Measurements from ENCODE around the gene SH3BP5.

Gene SH3BP5

DNA sequence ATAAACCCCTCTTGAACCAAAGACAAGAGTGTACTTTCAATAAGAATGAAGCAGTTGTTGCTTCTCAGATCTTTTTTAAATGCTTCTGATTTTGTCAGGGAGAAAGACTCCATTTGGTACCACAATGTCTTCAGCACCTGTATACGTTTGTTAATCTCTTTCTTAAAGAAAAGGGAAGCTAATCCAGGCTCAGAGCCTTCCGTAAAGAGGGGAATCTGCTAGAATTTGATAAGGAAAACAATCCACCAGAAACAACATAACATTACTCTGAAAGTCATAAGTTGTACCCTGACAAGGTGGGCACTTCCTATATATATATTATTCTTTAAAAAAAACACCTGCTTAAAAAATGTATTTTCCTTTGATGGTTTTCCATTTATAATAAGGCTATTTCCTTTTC is 19.8 kb downstream of the SH3BP5 start:
- no peak for TF ChIP-seq USF1 (IDR thresholded peaks at IDR 0.05)
- TF ChIP-seq RAD21 (IDR thresholded peaks at IDR 0.05; ENCODE audit: low read depth), result no peak
- no peak for TF ChIP-seq NFIC (IDR thresholded peaks at IDR 0.05)
- TF ChIP-seq ZBTB7A (IDR thresholded peaks at IDR 0.05; ENCODE audit: low read depth), result no peak
- no peak for TF ChIP-seq YY1 (IDR thresholded peaks at IDR 0.05; ENCODE audit: low read depth)
- no peak for TF ChIP-seq TCF12 (IDR thresholded peaks at IDR 0.05; ENCODE audit: low read depth)
- TF ChIP-seq EGR1 (IDR thresholded peaks at IDR 0.05), result no peak
- TF ChIP-seq FOXM1 (IDR thresholded peaks at IDR 0.05; ENCODE audit: borderline replicate concordance, low read depth), result no peak
- TF ChIP-seq, protein P1, sequence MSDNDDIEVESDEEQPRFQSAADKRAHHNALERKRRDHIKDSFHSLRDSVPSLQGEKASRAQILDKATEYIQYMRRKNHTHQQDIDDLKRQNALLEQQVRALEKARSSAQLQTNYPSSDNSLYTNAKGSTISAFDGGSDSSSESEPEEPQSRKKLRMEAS (IDR thresholded peaks at IDR 0.05), result no peak

- TF ChIP-seq RAD21 (IDR thresholded peaks at IDR 0.05; ENCODE audit: low read depth) (no peak), CEBPB (IDR thresholded peaks at IDR 0.05) (no peak), EGR1 (IDR thresholded peaks at IDR 0.05) (no peak), YY1 (IDR thresholded peaks at IDR 0.05; ENCODE audit: low read depth) (no peak), CREB1 (IDR thresholded peaks at IDR 0.05; ENCODE audit: low read depth) (no peak), ZBTB7A (IDR thresholded peaks at IDR 0.05; ENCODE audit: low read depth) (no peak), NFIC (IDR thresholded peaks at IDR 0.05) (no peak), TEAD4 (IDR thresholded peaks at IDR 0.05) (no peak), EP300 (IDR thresholded peaks at IDR 0.05; ENCODE audit: borderline replicate concordance) (no peak), USF1 (IDR thresholded peaks at IDR 0.05) (no peak), TAF1 (IDR thresholded peaks at IDR 0.05; ENCODE audit: low read depth) (no peak), TCF12 (IDR thresholded peaks at IDR 0.05; ENCODE audit: low read depth) (no peak), FOXM1 (IDR thresholded peaks at IDR 0.05; ENCODE audit: borderline replicate concordance, low read depth) (no peak)
- TF ChIP-seq, protein P1 (IDR thresholded peaks at IDR 0.05), result no peak; the same call in 1 of the 2 replicates
- TF ChIP-seq, protein P2, sequence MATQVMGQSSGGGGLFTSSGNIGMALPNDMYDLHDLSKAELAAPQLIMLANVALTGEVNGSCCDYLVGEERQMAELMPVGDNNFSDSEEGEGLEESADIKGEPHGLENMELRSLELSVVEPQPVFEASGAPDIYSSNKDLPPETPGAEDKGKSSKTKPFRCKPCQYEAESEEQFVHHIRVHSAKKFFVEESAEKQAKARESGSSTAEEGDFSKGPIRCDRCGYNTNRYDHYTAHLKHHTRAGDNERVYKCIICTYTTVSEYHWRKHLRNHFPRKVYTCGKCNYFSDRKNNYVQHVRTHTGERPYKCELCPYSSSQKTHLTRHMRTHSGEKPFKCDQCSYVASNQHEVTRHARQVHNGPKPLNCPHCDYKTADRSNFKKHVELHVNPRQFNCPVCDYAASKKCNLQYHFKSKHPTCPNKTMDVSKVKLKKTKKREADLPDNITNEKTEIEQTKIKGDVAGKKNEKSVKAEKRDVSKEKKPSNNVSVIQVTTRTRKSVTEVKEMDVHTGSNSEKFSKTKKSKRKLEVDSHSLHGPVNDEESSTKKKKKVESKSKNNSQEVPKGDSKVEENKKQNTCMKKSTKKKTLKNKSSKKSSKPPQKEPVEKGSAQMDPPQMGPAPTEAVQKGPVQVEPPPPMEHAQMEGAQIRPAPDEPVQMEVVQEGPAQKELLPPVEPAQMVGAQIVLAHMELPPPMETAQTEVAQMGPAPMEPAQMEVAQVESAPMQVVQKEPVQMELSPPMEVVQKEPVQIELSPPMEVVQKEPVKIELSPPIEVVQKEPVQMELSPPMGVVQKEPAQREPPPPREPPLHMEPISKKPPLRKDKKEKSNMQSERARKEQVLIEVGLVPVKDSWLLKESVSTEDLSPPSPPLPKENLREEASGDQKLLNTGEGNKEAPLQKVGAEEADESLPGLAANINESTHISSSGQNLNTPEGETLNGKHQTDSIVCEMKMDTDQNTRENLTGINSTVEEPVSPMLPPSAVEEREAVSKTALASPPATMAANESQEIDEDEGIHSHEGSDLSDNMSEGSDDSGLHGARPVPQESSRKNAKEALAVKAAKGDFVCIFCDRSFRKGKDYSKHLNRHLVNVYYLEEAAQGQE (IDR thresholded peaks at IDR 0.05; ENCODE audit: low read depth), result no peak
Measured at GRCh38 chr3:15310491-15311370, 21.7 kb downstream of the SH3BP5 start.

- TF ChIP-seq, protein P1 (IDR thresholded peaks at IDR 0.05), result no peak
- TF ChIP-seq NFIC (IDR thresholded peaks at IDR 0.05), result no peak
Measured at GRCh38 chr3:15309662-15310335, 22.6 kb downstream of the SH3BP5 start.

DNA sequence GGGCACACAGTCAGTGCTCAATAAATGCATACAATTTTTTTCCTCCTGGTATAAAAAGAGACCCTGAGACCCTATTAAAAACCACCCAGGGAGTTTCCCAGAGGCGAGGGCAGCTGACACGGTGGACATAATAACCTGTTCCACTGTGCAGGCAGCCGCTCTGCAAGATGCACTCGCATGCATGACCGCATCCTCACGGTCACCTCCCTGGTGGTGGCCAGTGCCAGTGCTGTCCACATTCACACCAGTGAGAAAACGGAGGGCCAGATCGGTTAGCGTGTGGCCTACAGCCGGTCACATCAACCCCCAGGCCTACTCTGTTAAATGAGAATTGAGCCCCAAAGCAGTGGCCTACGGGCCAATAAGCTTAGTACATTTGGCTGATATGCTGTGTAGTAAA is 24.8 kb downstream of the SH3BP5 start:
- TF ChIP-seq CEBPB (IDR thresholded peaks at IDR 0.05), result no peak
- TF ChIP-seq RAD21 (IDR thresholded peaks at IDR 0.05; ENCODE audit: low read depth), result no peak

GRCh38 chr3:15306979-15307359 is 25.4 kb downstream of the SH3BP5 start:
- TF ChIP-seq CREB1 (IDR thresholded peaks at IDR 0.05; ENCODE audit: low read depth), result no peak
- TF ChIP-seq TCF12 (IDR thresholded peaks at IDR 0.05; ENCODE audit: low read depth), result no peak
- TF ChIP-seq ZBTB7A (IDR thresholded peaks at IDR 0.05; ENCODE audit: low read depth), result no peak
- TF ChIP-seq, protein P1 (IDR thresholded peaks at IDR 0.05), result no peak
- TF ChIP-seq USF1 (IDR thresholded peaks at IDR 0.05), result no peak
- TF ChIP-seq, protein P2 (IDR thresholded peaks at IDR 0.05; ENCODE audit: low read depth), result no peak
- TF ChIP-seq CEBPB (IDR thresholded peaks at IDR 0.05), result no peak
- TF ChIP-seq TAF1 (IDR thresholded peaks at IDR 0.05; ENCODE audit: low read depth), result no peak
- no peak for TF ChIP-seq EP300 (IDR thresholded peaks at IDR 0.05; ENCODE audit: borderline replicate concordance)
- TF ChIP-seq EGR1 (IDR thresholded peaks at IDR 0.05), result no peak
- TF ChIP-seq TEAD4 (IDR thresholded peaks at IDR 0.05), result no peak
- no peak for TF ChIP-seq FOXM1 (IDR thresholded peaks at IDR 0.05; ENCODE audit: borderline replicate concordance, low read depth)

Data from Ishikawa (cell line).